Sigmoid colon (tissue), 4 donors: ENCODE measurements around the gene BRAP.

ENCODE experiments used
- EP300 ChIP-seq, 4 donors: sonication (generic); formaldehyde crosslinking; IDR thresholded peaks; one replicate each; pipeline ENCODE4 v1.6.1; 2017; ENCODE audit warnings: antibody characterized with exemption in 4 of 4
- POLR2A ChIP-seq, 2 donors: fragments of 450-650 bp; IDR thresholded peaks; one replicate each; pipeline ENCODE4 v1.6.1; 2016; ENCODE audit warnings: antibody characterized with exemption in 2 of 2, mild to moderate bottlenecking in 2 of 2, moderate library complexity in 2 of 2
- POLR2AphosphoS5 ChIP-seq, 4 donors: sonication (generic); formaldehyde crosslinking; IDR thresholded peaks; one replicate each; pipeline ENCODE4 v1.6.1; 2017; ENCODE audit warnings: antibody characterized with exemption in 4 of 4
- TF ChIP-seq, protein P1 (sequence below), 4 experiments: fragments of 450-650 bp in 3 of 4; fragments of 200-600 bp in 1 of 4; IDR thresholded peaks; one replicate each; pipeline ENCODE4 v1.5.1; 2016 to 2019; ENCODE audit warnings: antibody characterized with exemption in 4 of 4, mild to moderate bottlenecking in 3 of 4, moderate library complexity in 2 of 4

DNA sequence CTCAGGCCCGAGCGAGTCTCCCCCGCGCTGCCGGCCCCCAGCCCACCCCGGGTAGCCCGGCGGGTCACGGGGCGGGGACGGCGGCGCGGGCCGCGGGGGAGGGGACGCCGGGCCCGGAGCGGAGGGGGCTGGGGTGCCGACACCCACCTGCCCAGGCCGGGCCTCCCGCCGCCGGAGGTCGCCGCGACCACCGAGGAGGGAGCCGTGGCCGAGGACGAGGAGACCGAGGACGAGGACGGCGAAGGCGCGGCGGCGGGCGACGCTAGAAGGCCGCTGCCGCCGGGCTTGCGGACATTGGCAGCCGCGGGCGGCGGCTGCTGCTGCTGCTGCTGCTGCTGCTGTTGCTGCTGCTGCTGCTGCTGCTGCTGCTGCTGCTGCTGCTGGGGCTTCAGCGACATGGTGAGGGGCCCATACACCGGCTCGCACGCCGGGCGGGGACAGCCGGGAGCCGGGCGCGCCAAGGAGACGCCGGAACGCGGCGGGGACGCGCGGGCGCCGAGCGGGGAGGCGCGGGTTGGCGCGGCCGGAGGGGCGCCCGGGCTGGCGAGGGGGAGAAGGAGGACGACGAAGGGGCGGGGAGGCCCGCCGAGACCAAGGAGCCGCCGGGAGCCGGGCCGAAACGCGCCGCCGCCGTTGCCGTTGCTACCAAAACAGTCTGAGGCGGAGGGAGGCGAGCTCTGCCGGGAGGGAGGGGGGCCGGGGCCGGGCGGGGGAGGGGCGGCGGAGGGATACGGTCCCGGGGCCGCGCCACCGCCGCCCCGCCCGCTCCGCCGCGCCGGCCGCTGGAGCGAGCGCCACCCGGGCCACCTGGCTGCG lies 86.9 kb downstream of the BRAP start, which contains the start of gene ATXN2:
- TF ChIP-seq, protein P1, sequence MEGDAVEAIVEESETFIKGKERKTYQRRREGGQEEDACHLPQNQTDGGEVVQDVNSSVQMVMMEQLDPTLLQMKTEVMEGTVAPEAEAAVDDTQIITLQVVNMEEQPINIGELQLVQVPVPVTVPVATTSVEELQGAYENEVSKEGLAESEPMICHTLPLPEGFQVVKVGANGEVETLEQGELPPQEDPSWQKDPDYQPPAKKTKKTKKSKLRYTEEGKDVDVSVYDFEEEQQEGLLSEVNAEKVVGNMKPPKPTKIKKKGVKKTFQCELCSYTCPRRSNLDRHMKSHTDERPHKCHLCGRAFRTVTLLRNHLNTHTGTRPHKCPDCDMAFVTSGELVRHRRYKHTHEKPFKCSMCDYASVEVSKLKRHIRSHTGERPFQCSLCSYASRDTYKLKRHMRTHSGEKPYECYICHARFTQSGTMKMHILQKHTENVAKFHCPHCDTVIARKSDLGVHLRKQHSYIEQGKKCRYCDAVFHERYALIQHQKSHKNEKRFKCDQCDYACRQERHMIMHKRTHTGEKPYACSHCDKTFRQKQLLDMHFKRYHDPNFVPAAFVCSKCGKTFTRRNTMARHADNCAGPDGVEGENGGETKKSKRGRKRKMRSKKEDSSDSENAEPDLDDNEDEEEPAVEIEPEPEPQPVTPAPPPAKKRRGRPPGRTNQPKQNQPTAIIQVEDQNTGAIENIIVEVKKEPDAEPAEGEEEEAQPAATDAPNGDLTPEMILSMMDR (IDR thresholded peaks at IDR 0.05), result no peak
- TF ChIP-seq POLR2AphosphoS5 (IDR thresholded peaks at IDR 0.05) (peak in 1 of 4 donors; percentile 1), POLR2A (IDR thresholded peaks at IDR 0.05) (no peak), EP300 (IDR thresholded peaks at IDR 0.05) (no peak)
